H1 (cell line): ENCODE data around the gene TTLL5. TPM values are rescaled to one million over a fixed set of nuclear protein-coding genes. Genes with fewer than 3 reads are reported as not detected.

Experiments used
- CTCF ChIA-PET: fragments of 300-600 bp; sonication (Branson Sonifier 250); formaldehyde crosslinking; loops from one replicate; lab custom pipeline; 2021; ENCODE audit not compliant: partially characterized antibody; lab: Charles Lee
- POLR2A ChIA-PET: fragments of 300-600 bp; sonication (Branson Sonifier 250); formaldehyde crosslinking; loops from one replicate; lab custom pipeline; 2021; ENCODE audit warnings: inconsistent platforms; ENCODE audit not compliant: partially characterized antibody; lab: Charles Lee
- DNase-seq, 2 experiments: peaks; one replicate each; pipeline versions ENCODE4 v3.0.0 to v3.0.0-alpha.2; 2010 to 2022; ENCODE audit warnings: low spot score in 2 of 2, low read depth in 1 of 2, mixed read lengths in 1 of 2
- FAIRE-seq: peaks from 2 replicates; lab custom pipeline; 2011; peaks lifted over from hg19 to GRCh38; lab: Jason Lieb, UNC
- H2AFZ ChIP-seq: 2 replicates; pipeline ENCODE4 v1.8.1; 2012; ENCODE audit warnings: low read length, inconsistent platforms
- H2AK5ac ChIP-seq: 2 replicates; pipeline ENCODE4 v1.6.1; 2013; ENCODE audit warnings: low read depth, low read length
- H2BK120ac ChIP-seq: replicated peaks from 2 replicates; pipeline ENCODE3; 2013; ENCODE audit warnings: low read depth, low read length, inconsistent platforms
- H2BK12ac ChIP-seq: 2 replicates; pipeline ENCODE4 v1.6.1; 2013; ENCODE audit warnings: low read depth, low read length
- H2BK15ac ChIP-seq: 2 replicates; pipeline ENCODE4 v1.6.1; 2013; ENCODE audit warnings: low read length
- H2BK20ac ChIP-seq: 2 replicates; pipeline ENCODE4 v1.6.1; 2013; ENCODE audit warnings: low read length
- H2BK5ac ChIP-seq: 2 replicates; pipeline ENCODE4 v1.6.1; 2013; ENCODE audit warnings: low read depth, low read length
- H3K14ac ChIP-seq: 2 replicates; pipeline ENCODE4 v1.6.1; 2013; ENCODE audit warnings: inconsistent platforms; ENCODE audit not compliant: insufficient read length
- H3K18ac ChIP-seq: 2 replicates; pipeline ENCODE4 v1.6.1; 2013; ENCODE audit warnings: low read length; ENCODE audit errors: extremely low read depth
- H3K23ac ChIP-seq: 2 replicates; pipeline ENCODE4 v1.6.1; 2013; ENCODE audit warnings: inconsistent platforms; ENCODE audit not compliant: insufficient read length
- H3K23me2 ChIP-seq: 2 replicates; pipeline ENCODE4 v1.6.1; 2013; ENCODE audit warnings: low read depth, low read length
- H3K27ac ChIP-seq: 2 replicates; pipeline ENCODE4 v1.6.1; 2011; ENCODE audit warnings: low read depth, low read length, inconsistent platforms
- H3K27me3 ChIP-seq, 4 experiments: replicated peaks in 1 of 4; 1 replicate in 1 of 4; 2 replicates in 3 of 4; pipeline versions ENCODE4 v1.6.1 to v1.8.1; 2011 to 2013; ENCODE audit warnings: low read length in 3 of 4, mild to moderate bottlenecking in 3 of 4, inconsistent platforms in 2 of 4, mixed read lengths in 2 of 4, moderate library complexity in 1 of 4; ENCODE audit not compliant: control insufficient read depth in 3 of 4, insufficient read depth in 3 of 4; ENCODE audit errors: extremely low read depth in 1 of 4
- H3K36me3 ChIP-seq, 4 experiments: 2 replicates each; pipeline versions ENCODE4 v1.6.1 to v1.8.1; 2011 to 2013; ENCODE audit warnings: mild to moderate bottlenecking in 4 of 4, low read length in 3 of 4, moderate library complexity in 2 of 4, control low read depth in 1 of 4, inconsistent platforms in 1 of 4; ENCODE audit not compliant: insufficient read depth in 4 of 4, control insufficient read depth in 2 of 4
- H3K4ac ChIP-seq: replicated peaks from 2 replicates; pipeline ENCODE3; 2013; ENCODE audit warnings: low read length, low read depth, mixed read lengths, inconsistent platforms; ENCODE audit not compliant: insufficient read length
- H3K4me1 ChIP-seq, 4 experiments: replicated peaks in 1 of 4; 1 replicate in 1 of 4; 2 replicates in 3 of 4; pipeline versions ENCODE4 v1.6.1 to v1.8.1; 2011 to 2013; ENCODE audit warnings: low read length in 3 of 4, inconsistent platforms in 2 of 4, mixed read lengths in 1 of 4; ENCODE audit not compliant: insufficient read depth in 4 of 4, control insufficient read depth in 3 of 4
- H3K4me2 ChIP-seq, 2 experiments: 2 replicates each; pipeline versions ENCODE4 v1.6.1 to v1.8.1; 2011 to 2013; ENCODE audit warnings: low read depth in 2 of 2, low read length in 2 of 2, control low read depth in 1 of 2, inconsistent platforms in 1 of 2, mild to moderate bottlenecking in 1 of 2; ENCODE audit not compliant: insufficient read depth in 1 of 2
- H3K4me3 ChIP-seq, 4 experiments: fragments of 200-600, 300-600 bp in 1 of 4; sonication (generic), shearing (Covaris generic), sonication (Bioruptor Twin) in 1 of 4; 2 replicates each; pipeline versions ENCODE4 v1.5.1 to v1.8.1; 2011 to 2016; ENCODE audit warnings: low read length in 4 of 4, low read depth in 3 of 4, control low read depth in 2 of 4, inconsistent platforms in 2 of 4, mild to moderate bottlenecking in 2 of 4, mixed read lengths in 1 of 4, moderate library complexity in 1 of 4; ENCODE audit not compliant: insufficient read depth in 2 of 4; ENCODE audit errors: extremely low read depth in 1 of 4
- H3K56ac ChIP-seq: replicated peaks from 2 replicates; pipeline ENCODE3; 2013; ENCODE audit warnings: low read depth, mild to moderate bottlenecking, mixed read lengths, low read length, inconsistent platforms; ENCODE audit not compliant: insufficient read length
- H3K79me1 ChIP-seq: 2 replicates; pipeline ENCODE4 v1.6.1; 2013; ENCODE audit warnings: low read depth, low read length, control low read depth
- H3K79me2 ChIP-seq, 2 experiments: 2 replicates each; pipeline versions ENCODE4 v1.6.1 to v1.8.1; 2012 to 2013; ENCODE audit warnings: low read length in 2 of 2, mild to moderate bottlenecking in 2 of 2, inconsistent platforms in 1 of 2; ENCODE audit not compliant: insufficient read depth in 2 of 2, control insufficient read depth in 1 of 2
- H3K9ac ChIP-seq, 4 experiments: replicated peaks in 1 of 4; 1 replicate in 1 of 4; 2 replicates in 3 of 4; pipeline versions ENCODE4 v1.6.1 to v1.8.1; 2011 to 2013; ENCODE audit warnings: low read depth in 3 of 4, low read length in 3 of 4, control low read depth in 2 of 4, mild to moderate bottlenecking in 2 of 4, moderate library complexity in 2 of 4, inconsistent platforms in 1 of 4; ENCODE audit errors: extremely low read depth in 1 of 4
- H3K9me3 ChIP-seq, 2 experiments: 2 replicates each; pipeline versions ENCODE4 v1.6.1 to v1.8.1; 2012 to 2013; ENCODE audit warnings: mild to moderate bottlenecking in 2 of 2, moderate library complexity in 2 of 2, control low read depth in 1 of 2, inconsistent platforms in 1 of 2, low read depth in 1 of 2, low read length in 1 of 2, mixed read lengths in 1 of 2; ENCODE audit not compliant: insufficient read depth in 2 of 2
- H4K20me1 ChIP-seq, 2 experiments: replicated peaks in 1 of 2; 2 replicates each; pipeline versions ENCODE3 to v1.8.1; 2011 to 2013; ENCODE audit warnings: inconsistent platforms in 2 of 2, low read length in 2 of 2, mild to moderate bottlenecking in 1 of 2; ENCODE audit not compliant: insufficient read depth in 2 of 2, control insufficient read depth in 1 of 2
- H4K5ac ChIP-seq: 2 replicates; pipeline ENCODE4 v1.6.1; 2013; ENCODE audit warnings: low read length, low read depth, mixed read lengths, inconsistent platforms; ENCODE audit not compliant: insufficient read length
- H4K8ac ChIP-seq: 2 replicates; pipeline ENCODE4 v1.8.0; 2013; ENCODE audit warnings: mild to moderate bottlenecking, moderate library complexity, low read length, inconsistent platforms; ENCODE audit not compliant: insufficient read depth; ENCODE audit errors: extremely low read depth
- H4K91ac ChIP-seq: replicated peaks from 2 replicates; pipeline ENCODE3; 2013; ENCODE audit warnings: low read length, mixed read lengths, inconsistent platforms; ENCODE audit not compliant: insufficient read length
- BCL11A ChIP-seq, 2 experiments: IDR thresholded peaks; one replicate each; pipeline ENCODE4 v1.6.1; 2011; ENCODE audit warnings: low read depth in 2 of 2, low read length in 2 of 2, mild to moderate bottlenecking in 2 of 2
- GTF2F1 ChIP-seq: IDR thresholded peaks from 2 replicates; pipeline ENCODE4 v1.6.1; 2012; ENCODE audit warnings: low read depth, low read length, improper control_type of control experiment, borderline replicate concordance
- HDAC2 ChIP-seq, 2 experiments: fragments of 300-600 bp in 1 of 2; sonication (generic) in 1 of 2; IDR thresholded peaks; 2 replicates each; pipeline ENCODE4 v1.6.1; 2011 to 2012; ENCODE audit warnings: low read depth in 2 of 2, low read length in 2 of 2, mild to moderate bottlenecking in 2 of 2, moderate library complexity in 2 of 2, borderline replicate concordance in 1 of 2, inconsistent platforms in 1 of 2
- JUND ChIP-seq: IDR thresholded peaks from 2 replicates; pipeline ENCODE4 v1.6.1; 2011; ENCODE audit warnings: mild to moderate bottlenecking, improper control_type of control experiment, low read length
- MAFK ChIP-seq: IDR thresholded peaks from 2 replicates; pipeline ENCODE4 v1.6.1; 2012; ENCODE audit warnings: low read depth, mild to moderate bottlenecking, improper control_type of control experiment, low read length
- POLR2A ChIP-seq, 2 experiments: IDR thresholded peaks; 1 replicate in 1 of 2; 2 replicates in 1 of 2; pipeline ENCODE4 v1.6.1; 2011; ENCODE audit warnings: low read depth in 2 of 2, low read length in 2 of 2, mild to moderate bottlenecking in 2 of 2; ENCODE audit errors: control extremely low read depth in 1 of 2
- RBBP5 ChIP-seq: IDR thresholded peaks from 2 replicates; pipeline ENCODE4 v1.7.1; 2012; ENCODE audit warnings: low read depth, mild to moderate bottlenecking, inconsistent platforms, low read length, moderate library complexity, borderline replicate concordance
- RXRA ChIP-seq: IDR thresholded peaks from 2 replicates; pipeline ENCODE4 v1.6.1; 2011; ENCODE audit warnings: low read depth, mild to moderate bottlenecking, low read length, moderate library complexity; ENCODE audit not compliant: insufficient read depth
- SAP30 ChIP-seq: fragments of 300-600 bp; sonication (generic); IDR thresholded peaks from 2 replicates; pipeline ENCODE4 v1.7.1; 2012; ENCODE audit warnings: low read length, moderate library complexity, mild to moderate bottlenecking, inconsistent platforms; ENCODE audit not compliant: insufficient read depth, insufficient replicate concordance
- SIN3A ChIP-seq, 2 experiments: IDR thresholded peaks in 1 of 2; conservative IDR thresholded peaks in 1 of 2; 2 replicates each; pipeline ENCODE4 v1.6.1; 2011 to 2012; ENCODE audit warnings: low read length in 2 of 2, improper control_type of control experiment in 1 of 2, low read depth in 1 of 2, mild to moderate bottlenecking in 1 of 2
- WGBS, 2 experiments: shearing (Covaris generic) in 1 of 2; methylation state at CpG; one replicate each; pipeline versions ENCODE4 v1.1.6 to v1.1.7; 2013 to 2015; ENCODE audit warnings: low lambda C conversion rate in 2 of 2, mixed read lengths in 2 of 2, inconsistent platforms in 1 of 2, low coverage in 1 of 2, missing lambda C conversion rate in 1 of 2; ENCODE audit not compliant: insufficient replicate concordance in 2 of 2, insufficient coverage in 1 of 2, insufficient read length in 1 of 2; ENCODE audit errors: extremely low coverage in 1 of 2, missing lambda C conversion rate in 1 of 2; 5-methylcytosine and 5-hydroxymethylcytosine counted together
- polyA plus RNA-seq, 7 experiments: library from polyadenylated mRNA; depleted of rRNA in 3 of 7; stranded (reverse) in 5 of 7; unstranded in 2 of 7; fragments of >200 nt in 5 of 7; fragments of 200-250 nt in 2 of 7; gene quantifications; 1 replicate in 5 of 7; 2 replicates in 1 of 7; 4 replicates in 1 of 7; pipeline versions ENCODE4 v1.2.1 to v1.2.3, GENCODE V29; 2011 to 2013; ENCODE audit warnings: missing spikeins in 2 of 7, mixed read lengths in 2 of 7
- total RNA-seq: library from RNA; stranded (reverse); fragmentation: NEBNext Ultra II Directional; extraction: Animal tissue kit (Norgen Biotek cat#: 25700); gene quantifications from 2 replicates; pipeline ENCODE4 v1.2.1, GENCODE V29; 2021
- TF ChIP-seq, protein P1 (sequence below): IDR thresholded peaks from 2 replicates; pipeline ENCODE4 v1.6.1; 2011; ENCODE audit warnings: low read length, improper control_type of control experiment

Gene TTLL5
- total and polyA plus RNA-seq, 2 of the 8 experiments (the other 6 are each of a cell fraction or from before 2014, with no cell fraction given) = 16.1 to 45.9 TPM

DNA sequence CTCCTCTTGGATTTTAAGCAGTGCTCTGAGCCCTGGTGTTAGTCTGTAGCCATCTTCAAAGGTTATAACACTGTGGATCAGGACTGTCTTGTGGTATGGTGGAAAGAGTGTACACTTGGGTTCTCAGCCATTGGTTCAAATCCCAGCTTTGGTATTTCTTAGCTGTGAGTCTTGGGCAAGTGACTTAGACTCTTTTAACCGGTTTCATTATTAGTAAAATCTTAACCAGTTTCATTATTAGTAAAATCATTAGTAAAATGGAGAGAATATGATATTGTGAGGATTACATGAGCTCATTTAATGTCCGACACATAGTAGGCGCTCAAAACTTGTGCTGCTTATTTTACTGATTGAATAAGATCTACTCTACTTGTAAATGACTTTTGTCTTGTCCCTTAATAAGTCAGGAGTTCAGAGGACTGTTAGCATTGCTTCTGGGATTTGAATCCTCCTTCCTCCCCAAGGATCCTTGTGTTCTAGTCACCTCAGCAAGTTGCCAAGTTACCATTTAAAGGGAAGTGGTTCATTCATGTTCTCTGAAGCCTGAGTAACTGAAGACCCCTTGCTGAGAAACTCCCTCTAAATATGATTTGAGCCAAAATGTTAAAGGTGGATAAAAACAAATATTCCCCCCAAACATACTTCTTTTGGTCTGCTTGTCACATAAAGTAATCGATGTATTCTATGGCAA is 12.4 kb downstream of the TTLL5 start:
- Histone ChIP-seq H2BK5ac (no peak overlapping the region), H3K27me3 (no peaks in the 10 kb centered on the region), H3K4me3 (no peak overlapping the region), H2BK15ac (no peak overlapping the region), H3K4ac (no peak overlapping the region), H3K36me3 (peaks cover 0 to 25% (median 12%) of the 10 kb centered on the region in 4 experiments), H2BK12ac (no peak overlapping the region), H3K79me2 (peaks cover 0 to 16% of the 10 kb centered on the region in 2 experiments; a peak in 2 of 4 replicates), H3K14ac (no peak overlapping the region), H3K4me2 (no peak overlapping the region), H3K23me2 (no peaks in the 10 kb centered on the region), H3K9me3 (no peaks in the 10 kb centered on the region), H4K20me1 (peaks cover 0 to 4% of the 10 kb centered on the region in 2 experiments), H3K23ac (no peak overlapping the region), H3K79me1 (no peaks in the 10 kb centered on the region), H2AK5ac (no peak overlapping the region), H3K18ac (no peak overlapping the region), H4K5ac (no peak overlapping the region), H2BK20ac (no peak overlapping the region), H3K4me1 (no peaks in the 10 kb centered on the region), H3K9ac (no peak overlapping the region), H4K91ac (no peak overlapping the region), H3K56ac (no peak overlapping the region), H3K27ac (no peak overlapping the region), H2AFZ (no peak overlapping the region), H2BK120ac (no peak overlapping the region), H4K8ac (no peak overlapping the region)
- DNase-seq (no peak), FAIRE-seq (no peak)
- CTCF ChIA-PET = interaction anchor here (1.0 to 2.0 kb wide), 5 partner anchors 10 to 233 kb away, joined by 3 to 7 read pairs (median 4); no protein-coding TSS in a partner anchor
- WGBS, 2 experiments = 88% methylated on average over 4 of the region's 4 CpGs; no CpG with 5 or more reads in 1 of the 2 experiments
- POLR2A ChIA-PET = interaction anchor here (0.8 to 1.0 kb wide), 2 partner anchors 28 to 35 kb away, joined by 3 to 4 read pairs; no protein-coding TSS in a partner anchor
- TF ChIP-seq GTF2F1 (no peak), MAFK (no peak), SIN3A (conservative IDR thresholded peaks at IDR 0.05 in 1 of 2, IDR thresholded peaks at IDR 0.05 in 1 of 2; ENCODE audit: low read depth in 1 of 2, low read length in 2 of 2) (no peak), BCL11A (IDR thresholded peaks at IDR 0.05; ENCODE audit: low read depth in 2 of 2, low read length in 2 of 2) (no peak), POLR2A (IDR thresholded peaks at IDR 0.05; ENCODE audit: control extremely low read depth in 1 of 2, low read depth in 2 of 2, low read length in 2 of 2) (no peak), RBBP5 (no peak), RXRA (no peak), HDAC2 (IDR thresholded peaks at IDR 0.05; ENCODE audit: borderline replicate concordance in 1 of 2, low read depth in 2 of 2, low read length in 2 of 2) (no peak), SAP30 (no peak), JUND (no peak)
- TF ChIP-seq, protein P1, sequence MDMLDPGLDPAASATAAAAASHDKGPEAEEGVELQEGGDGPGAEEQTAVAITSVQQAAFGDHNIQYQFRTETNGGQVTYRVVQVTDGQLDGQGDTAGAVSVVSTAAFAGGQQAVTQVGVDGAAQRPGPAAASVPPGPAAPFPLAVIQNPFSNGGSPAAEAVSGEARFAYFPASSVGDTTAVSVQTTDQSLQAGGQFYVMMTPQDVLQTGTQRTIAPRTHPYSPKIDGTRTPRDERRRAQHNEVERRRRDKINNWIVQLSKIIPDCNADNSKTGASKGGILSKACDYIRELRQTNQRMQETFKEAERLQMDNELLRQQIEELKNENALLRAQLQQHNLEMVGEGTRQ = no peak
